GM18508 (cell line): ENCODE measurements around the gene MORN4.
"Not testable (repeated sequence)": the region's sequence is repeated elsewhere in the genome, so short reads cannot be mapped to it uniquely, and the experiment has no call there.

Experiments used
- ATAC-seq: cut with Tn5 transposase; IDR thresholded peaks from one replicate; pipeline ENCODE4 v1.9.1; 2021; ENCODE audit warnings: moderate number of reproducible peaks; ENCODE audit not compliant: insufficient read depth, unreplicated experiment

Gene MORN4

GRCh38 chr10:97642471-97643159, 9.3 kb upstream of the MORN4 start:
- not testable (repeated sequence) for ATAC-seq

GRCh38 chr10:97640868-97641811, 7.8 kb upstream of the MORN4 start:
- ATAC-seq: no peak

GRCh38 chr10:97640174-97640867, 7.0 kb upstream of the MORN4 start, which contains the start of gene PI4K2A:
TSS of gene PI4K2A (plus strand) at chr10:97640671. CDS start at chr10:97640743, 72 bp downstream.
- ATAC-seq: peak; percentile 82

- not testable (repeated sequence) for ATAC-seq
Measured at GRCh38 chr10:97639090-97639489, 5.8 kb upstream of the MORN4 start.

GRCh38 chr10:97635577-97635976, 2.3 kb upstream of the MORN4 start:
- no peak for ATAC-seq

GRCh38 chr10:97633921-97634320, 621 bp upstream of the MORN4 start:
- ATAC-seq: no peak

GRCh38 chr10:97631098-97631497, 2.2 kb downstream of the MORN4 start:
- no peak for ATAC-seq

GRCh38 chr10:97629289-97629688, 4.0 kb downstream of the MORN4 start:
- no peak for ATAC-seq

- no peak for ATAC-seq
Measured at GRCh38 chr10:97628228-97628627, 5.1 kb downstream of the MORN4 start.

GRCh38 chr10:97627731-97628130, 5.6 kb downstream of the MORN4 start:
- no peak for ATAC-seq

- no peak for ATAC-seq
Measured at GRCh38 chr10:97623277-97623676, 10.0 kb downstream of the MORN4 start.

GRCh38 chr10:97618733-97619132, 14.6 kb downstream of the MORN4 start:
- no peak for ATAC-seq

GRCh38 chr10:97618285-97618684, 15.0 kb downstream of the MORN4 start:
- ATAC-seq: no peak

GRCh38 chr10:97612386-97612785, 20.9 kb downstream of the MORN4 start:
- ATAC-seq: no peak

- ATAC-seq: no peak
Measured at GRCh38 chr10:97611473-97611872, 21.8 kb downstream of the MORN4 start.

- ATAC-seq: no peak
Measured at GRCh38 chr10:97608991-97609561, 24.2 kb downstream of the MORN4 start.

GRCh38 chr10:97607095-97607636, 26.1 kb downstream of the MORN4 start:
- ATAC-seq: no peak

GRCh38 chr10:97601268-97602215, 31.8 kb downstream of the MORN4 start:
- no peak for ATAC-seq

- ATAC-seq: no peak
Measured at GRCh38 chr10:97600616-97601015, 32.7 kb downstream of the MORN4 start.
